ENCODE data around the gene TRAF3IP1. TPM values are rescaled to one million over a fixed set of nuclear protein-coding genes. Genes with fewer than 3 reads are reported as not detected.
"Not testable (repeated sequence)": the region's sequence is repeated elsewhere in the genome, so short reads cannot be mapped to it uniquely, and the experiment has no call there.

Gene TRAF3IP1, protein sequence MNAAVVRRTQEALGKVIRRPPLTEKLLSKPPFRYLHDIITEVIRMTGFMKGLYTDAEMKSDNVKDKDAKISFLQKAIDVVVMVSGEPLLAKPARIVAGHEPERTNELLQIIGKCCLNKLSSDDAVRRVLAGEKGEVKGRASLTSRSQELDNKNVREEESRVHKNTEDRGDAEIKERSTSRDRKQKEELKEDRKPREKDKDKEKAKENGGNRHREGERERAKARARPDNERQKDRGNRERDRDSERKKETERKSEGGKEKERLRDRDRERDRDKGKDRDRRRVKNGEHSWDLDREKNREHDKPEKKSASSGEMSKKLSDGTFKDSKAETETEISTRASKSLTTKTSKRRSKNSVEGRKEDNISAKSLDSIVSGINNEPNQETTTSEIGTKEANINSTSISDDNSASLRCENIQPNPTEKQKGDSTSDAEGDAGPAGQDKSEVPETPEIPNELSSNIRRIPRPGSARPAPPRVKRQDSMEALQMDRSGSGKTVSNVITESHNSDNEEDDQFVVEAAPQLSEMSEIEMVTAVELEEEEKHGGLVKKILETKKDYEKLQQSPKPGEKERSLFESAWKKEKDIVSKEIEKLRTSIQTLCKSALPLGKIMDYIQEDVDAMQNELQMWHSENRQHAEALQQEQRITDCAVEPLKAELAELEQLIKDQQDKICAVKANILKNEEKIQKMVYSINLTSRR
- polyA plus RNA-seq (2012; ENCODE audit: low read depth, missing spikeins) = 3.3 TPM

GRCh38 chr2:238320246-238320647, at the start of gene TRAF3IP1:
Gene TRAF3IP1, plus strand, starts transcription at chr2:238320518. Its CDS starts 145 bp downstream, at chr2:238320663.
- peak; percentile 1 for TF ChIP-seq PAX5 (IDR thresholded peaks at IDR 0.05; ENCODE audit: insufficient read depth, low read length, severe bottlenecking)
- TF ChIP-seq POU2F2 (IDR thresholded peaks at IDR 0.05; ENCODE audit: low read depth, low read length) = no peak
- TF ChIP-seq SPI1 (IDR thresholded peaks at IDR 0.05; ENCODE audit: low read depth, low read length) = no peak
- TF ChIP-seq POLR2A (IDR thresholded peaks at IDR 0.05; ENCODE audit: low read depth, low read length) = no peak
- no peak for TF ChIP-seq TAF1 (IDR thresholded peaks at IDR 0.05; ENCODE audit: low read depth, low read length)
- TF ChIP-seq POLR2AphosphoS5 (IDR thresholded peaks at IDR 0.05; ENCODE audit: low read depth, low read length) = no peak
- DNase-seq (ENCODE audit: insufficient read length, low spot score) (peak; percentile 98), FAIRE-seq (peak; percentile 97)

- TF ChIP-seq PAX5 (IDR thresholded peaks at IDR 0.05; ENCODE audit: insufficient read depth, low read length, severe bottlenecking) (no peak), POLR2AphosphoS5 (IDR thresholded peaks at IDR 0.05; ENCODE audit: low read depth, low read length) (no peak), POU2F2 (IDR thresholded peaks at IDR 0.05; ENCODE audit: low read depth, low read length) (no peak), POLR2A (IDR thresholded peaks at IDR 0.05; ENCODE audit: low read depth, low read length) (no peak), SPI1 (IDR thresholded peaks at IDR 0.05; ENCODE audit: low read depth, low read length) (no peak), TAF1 (IDR thresholded peaks at IDR 0.05; ENCODE audit: low read depth, low read length) (no peak)
- FAIRE-seq = no peak
- no peak for DNase-seq (ENCODE audit: insufficient read length, low spot score)
Measured at GRCh38 chr2:238270606-238271005, 49.7 kb upstream of the TRAF3IP1 start.

GRCh38 chr2:238271061-238271554, 49.2 kb upstream of the TRAF3IP1 start:
- no peak for FAIRE-seq

GRCh38 chr2:238271686-238272085, 48.6 kb upstream of the TRAF3IP1 start:
- FAIRE-seq; DNase-seq (ENCODE audit: insufficient read length, low spot score): not testable (repeated sequence)

More at GRCh38 chr2:238271061-238271554, 49.2 kb upstream of the TRAF3IP1 start:
- no peak for DNase-seq (ENCODE audit: insufficient read length, low spot score)
- TF ChIP-seq PAX5 (IDR thresholded peaks at IDR 0.05; ENCODE audit: insufficient read depth, low read length, severe bottlenecking) = no peak
- TF ChIP-seq POLR2A (IDR thresholded peaks at IDR 0.05; ENCODE audit: low read depth, low read length) = no peak
- no peak for TF ChIP-seq TAF1 (IDR thresholded peaks at IDR 0.05; ENCODE audit: low read depth, low read length)
- TF ChIP-seq POLR2AphosphoS5 (IDR thresholded peaks at IDR 0.05; ENCODE audit: low read depth, low read length) = no peak
- TF ChIP-seq POU2F2 (IDR thresholded peaks at IDR 0.05; ENCODE audit: low read depth, low read length) = no peak
- TF ChIP-seq SPI1 (IDR thresholded peaks at IDR 0.05; ENCODE audit: low read depth, low read length) = no peak

GRCh38 chr2:238272156-238272555, 48.2 kb upstream of the TRAF3IP1 start:
- no peak for FAIRE-seq
- no peak for DNase-seq (ENCODE audit: insufficient read length, low spot score)
- TF ChIP-seq POLR2A (IDR thresholded peaks at IDR 0.05; ENCODE audit: low read depth, low read length) (no peak), PAX5 (IDR thresholded peaks at IDR 0.05; ENCODE audit: insufficient read depth, low read length, severe bottlenecking) (no peak), POU2F2 (IDR thresholded peaks at IDR 0.05; ENCODE audit: low read depth, low read length) (no peak), POLR2AphosphoS5 (IDR thresholded peaks at IDR 0.05; ENCODE audit: low read depth, low read length) (no peak), TAF1 (IDR thresholded peaks at IDR 0.05; ENCODE audit: low read depth, low read length) (no peak), SPI1 (IDR thresholded peaks at IDR 0.05; ENCODE audit: low read depth, low read length) (no peak)

DNA sequence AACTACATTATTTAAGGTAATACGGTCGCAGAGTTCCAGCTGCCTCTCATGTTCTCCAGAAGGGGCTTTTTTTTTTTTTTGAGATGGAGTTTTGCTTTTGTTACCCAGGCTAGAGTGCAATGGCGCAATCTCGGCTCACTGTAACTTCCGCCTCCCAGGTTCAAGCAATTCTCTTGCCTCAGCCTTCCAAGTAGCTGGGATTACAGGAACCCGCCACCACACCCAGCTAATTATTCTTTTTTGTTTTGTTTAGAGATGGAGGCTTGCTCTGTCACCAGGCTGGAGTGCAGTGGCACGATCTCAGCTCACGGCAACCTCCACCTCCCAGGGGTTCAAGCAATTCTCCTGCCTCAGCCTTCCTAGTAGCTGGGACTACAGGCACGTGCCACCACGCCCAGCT, 46.9 kb upstream of the TRAF3IP1 start:
- DNase-seq (ENCODE audit: insufficient read length, low spot score); FAIRE-seq: not testable (repeated sequence)

GRCh38 chr2:238274152-238274865, 46.0 kb upstream of the TRAF3IP1 start:
- FAIRE-seq = no peak
- TF ChIP-seq SPI1 (IDR thresholded peaks at IDR 0.05; ENCODE audit: low read depth, low read length) (no peak), POLR2A (IDR thresholded peaks at IDR 0.05; ENCODE audit: low read depth, low read length) (no peak), POU2F2 (IDR thresholded peaks at IDR 0.05; ENCODE audit: low read depth, low read length) (no peak), POLR2AphosphoS5 (IDR thresholded peaks at IDR 0.05; ENCODE audit: low read depth, low read length) (no peak), TAF1 (IDR thresholded peaks at IDR 0.05; ENCODE audit: low read depth, low read length) (no peak), PAX5 (IDR thresholded peaks at IDR 0.05; ENCODE audit: insufficient read depth, low read length, severe bottlenecking) (no peak)
- DNase-seq (ENCODE audit: insufficient read length, low spot score) = no peak

DNA sequence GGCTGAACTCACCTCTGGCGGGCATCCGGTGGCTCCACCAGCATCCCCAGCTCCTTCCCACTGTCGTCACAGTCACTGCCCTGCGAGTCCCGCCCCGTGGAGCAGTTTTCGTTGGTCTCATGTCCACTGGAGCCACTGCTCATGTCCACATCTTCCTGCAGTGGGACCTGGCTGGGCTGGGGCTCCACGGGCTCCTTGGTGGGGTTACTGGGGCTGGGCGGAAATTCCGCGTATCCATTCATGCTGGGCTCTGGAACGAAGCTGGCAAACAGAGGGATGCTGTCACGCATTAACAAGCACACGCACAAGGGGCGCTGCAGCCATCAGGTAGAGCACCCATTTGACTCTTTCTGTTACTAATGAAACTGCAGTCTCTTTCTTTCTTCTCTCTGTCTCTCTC, 42.6 kb upstream of the TRAF3IP1 start:
- no peak for DNase-seq (ENCODE audit: insufficient read length, low spot score)

DNA sequence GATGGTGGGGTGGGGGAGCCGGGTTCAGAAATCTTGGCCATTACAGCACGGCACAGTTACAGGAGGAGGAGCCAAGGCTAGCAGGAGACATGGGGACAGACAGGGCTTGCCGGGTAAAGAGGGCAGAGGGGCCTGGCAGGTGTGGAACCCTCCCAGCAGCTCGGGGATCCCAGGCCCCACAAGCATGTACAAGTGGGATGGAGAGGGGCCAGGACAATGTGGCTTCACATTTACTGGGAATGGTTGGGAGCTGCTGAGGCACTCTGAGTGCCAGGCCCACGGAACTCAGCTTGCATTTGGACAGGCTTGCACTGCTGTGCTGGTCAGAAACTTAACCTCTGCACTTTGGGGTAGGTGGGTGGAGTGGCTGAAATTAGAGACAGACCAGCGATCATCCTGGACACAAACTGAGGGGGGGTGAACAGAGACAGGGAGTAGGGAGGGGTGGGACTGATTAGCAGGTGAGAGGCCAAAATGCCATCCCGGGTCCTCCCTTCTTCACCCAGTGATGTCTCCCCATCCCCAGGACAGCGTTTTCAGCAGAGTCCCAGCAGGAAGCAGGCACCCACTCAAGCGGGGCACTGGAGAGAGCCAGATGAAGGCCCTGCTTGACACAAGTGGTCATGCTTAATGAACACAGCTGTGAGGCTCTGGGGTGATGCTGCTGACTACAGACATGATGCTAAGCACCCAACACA, 41.5 kb upstream of the TRAF3IP1 start:
- no peak for DNase-seq (ENCODE audit: insufficient read length, low spot score)
- TF ChIP-seq TAF1 (IDR thresholded peaks at IDR 0.05; ENCODE audit: low read depth, low read length) (no peak), SPI1 (IDR thresholded peaks at IDR 0.05; ENCODE audit: low read depth, low read length) (no peak), POLR2A (IDR thresholded peaks at IDR 0.05; ENCODE audit: low read depth, low read length) (no peak), POLR2AphosphoS5 (IDR thresholded peaks at IDR 0.05; ENCODE audit: low read depth, low read length) (no peak), PAX5 (IDR thresholded peaks at IDR 0.05; ENCODE audit: insufficient read depth, low read length, severe bottlenecking) (no peak), POU2F2 (IDR thresholded peaks at IDR 0.05; ENCODE audit: low read depth, low read length) (no peak)
- FAIRE-seq = no peak

More for the DNA sequence above, 42.6 kb upstream of the TRAF3IP1 start:
- TF ChIP-seq POLR2A (IDR thresholded peaks at IDR 0.05; ENCODE audit: low read depth, low read length) (no peak), SPI1 (IDR thresholded peaks at IDR 0.05; ENCODE audit: low read depth, low read length) (no peak), TAF1 (IDR thresholded peaks at IDR 0.05; ENCODE audit: low read depth, low read length) (no peak), PAX5 (IDR thresholded peaks at IDR 0.05; ENCODE audit: insufficient read depth, low read length, severe bottlenecking) (no peak), POU2F2 (IDR thresholded peaks at IDR 0.05; ENCODE audit: low read depth, low read length) (no peak), POLR2AphosphoS5 (IDR thresholded peaks at IDR 0.05; ENCODE audit: low read depth, low read length) (no peak)
- FAIRE-seq = no peak
